HL-60 (cell line): Measurements from ENCODE around the gene ERCC6L2.

Experiments
- CTCF ChIP-seq: IDR thresholded peaks from one replicate; pipeline ENCODE4 v1.5.1; 2011; ENCODE audit warnings: low read length, control low read depth, inconsistent platforms; ENCODE audit not compliant: insufficient read depth
- POLR2AphosphoS5 ChIP-seq: IDR thresholded peaks from 2 replicates; pipeline ENCODE4 v1.6.1; 2012; ENCODE audit warnings: low read depth
- REST ChIP-seq: IDR thresholded peaks from 2 replicates; pipeline ENCODE4 v1.6.1; 2012; ENCODE audit warnings: low read depth; ENCODE audit not compliant: insufficient replicate concordance

GRCh38 chr9:96006961-96007360, 131.5 kb downstream of the ERCC6L2 start:
- TF ChIP-seq CTCF (no peak), POLR2AphosphoS5 (no peak), REST (no peak)
